Liver (tissue), 3 donors: ENCODE measurements around the gene ZNF280A.

Source experiments
- ATF3 ChIP-seq: IDR thresholded peaks from 2 replicates; pipeline ENCODE4 v1.6.1; 2016; ENCODE audit warnings: antibody characterized with exemption
- CTCF ChIP-seq: fragments of 150-350 bp; IDR thresholded peaks from 2 replicates; pipeline ENCODE4 v1.5.1; 2017; ENCODE audit warnings: improper control_type of control experiment, low read depth, low read length; ENCODE audit not compliant: missing input control
- EGR1 ChIP-seq, 2 donors: IDR thresholded peaks; 2 replicates each; pipeline ENCODE4 v1.6.1; 2016 to 2018; ENCODE audit warnings: antibody characterized with exemption in 2 of 2, low read depth in 2 of 2
- GABPA ChIP-seq, 2 donors: IDR thresholded peaks in 1 of 2; conservative IDR thresholded peaks in 1 of 2; 2 replicates each; pipeline ENCODE4 v1.6.1; 2016; ENCODE audit warnings: antibody characterized with exemption in 2 of 2, mild to moderate bottlenecking in 1 of 2, moderate library complexity in 1 of 2
- JUND ChIP-seq, 2 donors: IDR thresholded peaks; 2 replicates each; pipeline ENCODE4 v1.6.1; 2016; ENCODE audit warnings: antibody characterized with exemption in 2 of 2
- MAX ChIP-seq: IDR thresholded peaks from 2 replicates; pipeline ENCODE4 v1.6.1; 2016; ENCODE audit warnings: antibody characterized with exemption
- RAD21 ChIP-seq, 2 donors: IDR thresholded peaks; 2 replicates each; pipeline ENCODE4 v1.6.1; 2016; ENCODE audit warnings: antibody characterized with exemption in 2 of 2, mild to moderate bottlenecking in 2 of 2
- REST ChIP-seq: IDR thresholded peaks from 2 replicates; pipeline ENCODE4 v1.6.1; 2016; ENCODE audit warnings: antibody characterized with exemption, mild to moderate bottlenecking
- SP1 ChIP-seq: IDR thresholded peaks from 2 replicates; pipeline ENCODE4 v1.6.1; 2018; ENCODE audit warnings: antibody characterized with exemption, mild to moderate bottlenecking
- TAF1 ChIP-seq: conservative IDR thresholded peaks from 2 replicates; pipeline ENCODE4 v1.6.1; 2016; ENCODE audit warnings: antibody characterized with exemption, mild to moderate bottlenecking
- YY1 ChIP-seq: IDR thresholded peaks from 2 replicates; pipeline ENCODE4 v1.6.1; 2016; ENCODE audit warnings: antibody characterized with exemption, mild to moderate bottlenecking
- ZBTB33 ChIP-seq: IDR thresholded peaks from 2 replicates; pipeline ENCODE4 v1.6.1; 2016; ENCODE audit warnings: antibody characterized with exemption
- donor health status: healthy.
- donor health status: healthy.

GRCh38 chr22:22548317-22548716 lies 28.2 kb upstream of the ZNF280A start:
- no peak for TF ChIP-seq MAX
- no peak for TF ChIP-seq REST
- TF ChIP-seq SP1 = no peak
- no peak for TF ChIP-seq CTCF
- no peak for TF ChIP-seq TAF1
- TF ChIP-seq ZBTB33 = no peak
- no peak for TF ChIP-seq JUND (IDR thresholded peaks at IDR 0.05)
- TF ChIP-seq GABPA (IDR thresholded peaks at IDR 0.05 in 1 of 2, conservative IDR thresholded peaks at IDR 0.05 in 1 of 2) = no peak
- no peak for TF ChIP-seq RAD21 (IDR thresholded peaks at IDR 0.05)
- TF ChIP-seq YY1 = no peak
- TF ChIP-seq EGR1 (IDR thresholded peaks at IDR 0.05; ENCODE audit: low read depth in 2 of 2) = no peak
- TF ChIP-seq ATF3 = no peak
